ENCODE results near the gene LRRC55.
"Not testable (repeated sequence)": the region's sequence is repeated elsewhere in the genome, so short reads cannot be mapped to it uniquely, and the experiment has no call there.

Gene LRRC55

DNA sequence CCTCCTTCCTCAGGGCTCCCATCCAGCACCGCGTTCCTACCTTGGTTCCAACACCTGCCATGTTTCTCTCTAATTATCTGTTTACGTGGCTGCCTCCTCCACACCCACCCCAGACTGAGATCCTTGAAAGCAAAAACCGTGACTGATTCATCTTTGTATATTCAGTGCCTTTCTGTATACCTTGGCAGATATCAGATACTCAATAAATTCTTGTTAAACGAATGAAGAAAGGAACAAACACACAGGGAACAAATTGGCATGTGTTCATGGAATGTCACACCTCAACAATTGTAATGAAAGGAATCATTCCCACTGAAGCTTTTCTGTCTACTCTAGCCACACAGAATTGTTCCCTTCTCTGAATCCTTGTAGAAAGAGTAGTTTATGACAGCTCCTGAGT is 20.4 kb upstream of the LRRC55 start:
- no peak for DNase-seq (ENCODE audit: low read depth)

DNA sequence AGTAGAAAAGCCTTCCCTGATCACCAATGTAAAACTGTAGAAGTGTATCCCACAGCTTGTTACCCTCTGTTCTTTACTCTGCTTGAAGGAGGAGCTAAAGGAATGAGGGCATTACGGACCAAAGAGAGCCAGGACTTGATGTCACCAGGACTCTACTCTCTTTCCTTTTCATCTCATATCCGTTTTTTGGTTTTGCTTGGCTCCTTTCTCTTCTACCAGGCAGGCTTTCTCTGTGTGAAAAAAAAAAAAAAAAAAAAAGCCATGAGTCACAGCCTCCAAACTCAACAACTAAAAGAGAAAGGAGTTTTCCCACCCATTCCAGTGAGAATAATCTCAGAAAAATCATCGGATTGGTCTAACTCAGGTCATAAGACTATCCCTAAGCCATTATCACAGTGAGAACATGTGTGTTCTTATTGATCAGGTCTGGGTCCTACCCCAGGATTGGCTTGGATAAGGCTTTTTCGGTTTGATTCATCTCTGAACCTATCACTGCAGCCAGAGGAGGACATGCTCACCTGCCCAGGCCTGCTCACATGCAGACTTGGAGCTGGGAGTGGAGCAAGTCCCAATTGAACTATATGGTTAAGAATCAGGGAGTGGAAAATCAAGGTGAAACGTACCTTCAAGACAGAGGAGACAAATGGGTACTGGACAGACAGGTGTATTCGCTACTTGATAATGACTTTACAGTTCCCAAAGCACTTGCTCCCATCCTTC is 19.4 kb upstream of the LRRC55 start:
- DNase-seq (ENCODE audit: low read depth) = no peak

DNA sequence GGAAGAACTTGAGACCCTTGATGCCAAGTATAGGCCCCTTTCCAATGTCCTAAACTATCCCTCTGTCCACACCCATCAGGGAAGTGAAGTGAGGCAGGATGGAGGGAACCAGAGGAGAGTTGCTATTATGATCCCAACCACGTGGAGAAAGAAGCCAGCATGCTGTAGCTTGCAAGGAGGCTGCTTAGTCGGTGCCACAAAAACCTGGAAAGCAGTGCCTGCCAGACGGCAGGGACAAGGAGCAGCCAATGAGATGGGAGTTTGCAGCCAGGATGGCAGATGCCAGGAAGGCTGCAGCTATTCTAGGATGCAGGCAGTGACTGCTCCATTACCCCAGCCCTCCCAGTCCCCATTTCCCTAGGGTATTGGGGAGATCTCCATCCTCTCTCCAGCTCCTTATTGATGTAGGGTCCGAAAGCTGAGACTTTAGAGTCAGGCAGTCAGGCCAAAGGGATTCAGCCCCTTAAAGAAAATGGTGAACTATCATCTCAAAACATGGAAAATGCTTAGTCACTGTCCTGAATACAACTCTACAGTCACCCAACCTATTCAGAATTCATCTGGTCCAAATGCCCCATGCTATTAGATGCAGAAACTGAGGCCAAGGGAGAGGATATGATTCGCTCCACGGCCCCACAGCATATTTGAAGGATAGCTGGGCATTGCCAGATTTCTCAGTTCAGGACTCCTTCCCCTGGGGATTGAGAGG is 18.4 kb upstream of the LRRC55 start:
- DNase-seq (ENCODE audit: low read depth) = no peak

DNA sequence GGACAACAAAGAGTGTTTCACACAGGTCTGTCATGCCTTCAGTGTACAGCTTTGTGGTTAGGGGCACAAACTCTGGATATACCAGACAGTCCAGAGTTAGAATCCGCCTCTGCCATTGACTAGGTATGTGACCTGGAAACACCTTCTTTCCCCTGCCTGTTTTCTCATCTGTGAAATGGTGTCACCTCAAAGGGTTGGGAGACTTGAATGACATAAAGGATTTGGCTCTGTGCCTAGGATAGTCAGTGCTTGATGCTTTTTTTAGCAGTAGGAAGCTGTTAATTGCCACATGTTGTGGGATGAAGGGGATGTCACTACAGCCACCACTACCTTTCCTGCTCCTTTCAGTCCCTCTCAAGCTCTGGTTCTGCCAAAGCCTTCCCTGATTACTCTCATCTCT is 17.4 kb upstream of the LRRC55 start:
- no peak for DNase-seq (ENCODE audit: low read depth)

GRCh38 chr11:57167125-57167846 is 14.5 kb upstream of the LRRC55 start:
- no peak for DNase-seq (ENCODE audit: low read depth)

DNA sequence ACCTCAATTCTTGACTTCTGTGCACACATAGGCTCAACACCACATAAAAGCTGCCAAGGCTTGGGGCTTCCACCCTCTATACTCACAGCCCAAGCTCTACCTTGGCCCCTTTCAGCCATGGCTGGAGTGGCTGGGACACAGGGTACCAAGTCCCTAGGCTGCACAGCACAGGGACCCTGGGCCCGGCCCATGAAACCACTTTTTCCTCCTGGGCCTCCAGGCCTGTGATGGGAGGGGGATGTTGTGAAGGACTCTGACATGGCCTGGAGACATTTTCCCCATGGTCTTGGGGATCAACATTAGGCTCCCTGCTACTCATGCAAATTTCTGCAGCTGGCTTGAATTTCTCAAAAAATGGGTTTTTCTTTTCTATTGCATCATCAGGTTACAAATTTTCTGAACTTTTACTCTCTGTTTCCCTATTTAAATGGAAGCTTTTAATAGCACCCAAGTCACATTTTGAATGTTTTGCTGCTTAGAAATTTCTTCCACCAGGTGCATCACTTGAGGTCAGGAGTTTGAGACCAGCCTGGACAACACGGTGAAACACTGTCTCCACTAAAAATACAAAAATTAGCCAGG is 11.9 kb upstream of the LRRC55 start:
- not testable (repeated sequence) for DNase-seq (ENCODE audit: low read depth)

- no peak for DNase-seq (ENCODE audit: low read depth)
Measured at GRCh38 chr11:57172031-57172430, 9.7 kb upstream of the LRRC55 start.

DNA sequence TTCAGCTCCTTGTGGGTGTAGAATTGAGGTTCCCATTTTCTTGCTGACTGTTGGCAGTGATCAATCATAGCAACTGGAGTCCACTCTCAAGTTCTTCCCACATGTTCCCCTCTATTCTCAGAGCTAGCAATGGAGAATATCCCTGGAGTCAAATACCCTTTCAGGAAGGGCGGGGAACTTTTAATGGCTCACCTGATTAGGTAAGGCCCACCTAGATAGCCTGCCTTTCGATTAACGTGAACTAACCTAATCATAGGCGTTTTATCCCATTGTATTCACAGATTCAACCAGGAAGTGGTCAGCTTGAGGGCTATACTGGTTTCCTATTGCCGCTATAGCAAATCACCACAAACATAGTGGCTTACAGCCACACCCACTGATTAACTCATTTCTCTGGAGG is 7.1 kb upstream of the LRRC55 start:
- DNase-seq (ENCODE audit: low read depth) = no peak

GRCh38 chr11:57175478-57175877 is 6.3 kb upstream of the LRRC55 start:
- DNase-seq (ENCODE audit: low read depth) = no peak

- DNase-seq (ENCODE audit: low read depth) = no peak
Measured at GRCh38 chr11:57178334-57178733, 3.4 kb upstream of the LRRC55 start.

- no peak for DNase-seq (ENCODE audit: low read depth)
Measured at GRCh38 chr11:57179681-57180080, 2.1 kb upstream of the LRRC55 start.

DNA sequence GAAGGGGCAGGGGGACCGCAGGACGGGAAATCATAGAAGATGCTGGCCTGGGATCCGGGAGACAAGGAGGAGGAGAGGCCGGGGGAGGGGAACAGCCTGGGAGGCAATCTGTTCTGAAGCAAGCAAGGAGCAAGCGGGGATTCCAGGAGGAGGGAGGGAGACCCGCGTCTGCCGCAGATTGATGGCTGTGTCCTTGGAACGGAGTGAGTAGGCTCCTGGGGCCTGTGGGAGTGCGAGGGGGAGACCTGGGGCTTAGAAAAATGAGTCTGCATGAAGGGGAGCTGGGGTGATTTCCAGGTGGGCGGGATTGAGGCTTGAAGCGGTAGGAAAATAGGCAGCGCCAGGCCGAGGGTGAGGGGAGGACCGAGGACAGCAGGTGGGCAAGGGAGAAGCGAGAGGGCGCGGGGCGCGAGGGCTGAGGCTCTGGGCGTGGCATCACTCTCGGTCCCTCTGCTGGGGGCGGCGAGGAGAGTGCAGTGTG is 1.6 kb upstream of the LRRC55 start:
- DNase-seq (ENCODE audit: low read depth) = no peak

DNA sequence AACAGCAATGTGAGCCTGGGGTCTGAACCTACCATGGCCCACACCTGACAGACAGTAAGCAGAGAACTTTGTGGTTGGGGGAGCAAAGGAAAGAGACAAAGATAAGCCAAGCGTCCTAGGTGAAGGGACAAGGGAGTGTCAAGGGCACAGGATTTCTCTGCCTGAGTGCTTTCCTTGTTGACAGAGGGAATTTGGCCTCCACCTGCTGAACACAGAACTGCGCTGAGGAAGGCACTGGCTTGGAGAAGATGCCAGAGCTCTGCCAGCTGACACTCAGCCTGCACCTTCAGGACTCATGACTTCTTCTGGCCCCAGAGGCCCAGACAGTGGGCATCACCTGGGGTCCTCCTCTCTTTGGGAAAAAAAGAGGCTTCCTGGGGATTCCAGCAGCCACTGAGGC is 789 bp upstream of the LRRC55 start:
- DNase-seq (ENCODE audit: low read depth) = no peak

- no peak for DNase-seq (ENCODE audit: low read depth)
Measured at GRCh38 chr11:57182896-57183295, 1.1 kb downstream of the LRRC55 start.

DNA sequence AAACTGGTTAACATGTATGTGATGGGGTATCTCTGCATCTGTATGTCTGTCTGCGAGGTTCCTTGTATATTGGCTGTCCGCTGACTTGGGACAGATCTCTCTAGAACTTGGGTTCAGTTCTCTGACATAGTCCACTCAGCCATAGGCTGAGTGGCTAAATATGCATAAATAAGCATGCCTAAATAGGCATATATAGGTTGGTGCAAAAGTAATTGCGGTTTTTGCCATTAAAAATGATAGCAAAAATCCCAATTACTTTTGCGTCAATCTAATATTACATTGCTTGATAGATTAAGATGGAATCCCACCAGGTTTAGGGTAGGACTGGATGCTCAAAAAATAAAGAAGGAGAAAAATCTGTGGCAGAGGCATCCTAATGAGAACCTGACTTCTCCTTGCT is 8.8 kb downstream of the LRRC55 start:
- DNase-seq (ENCODE audit: low read depth) = no peak

DNA sequence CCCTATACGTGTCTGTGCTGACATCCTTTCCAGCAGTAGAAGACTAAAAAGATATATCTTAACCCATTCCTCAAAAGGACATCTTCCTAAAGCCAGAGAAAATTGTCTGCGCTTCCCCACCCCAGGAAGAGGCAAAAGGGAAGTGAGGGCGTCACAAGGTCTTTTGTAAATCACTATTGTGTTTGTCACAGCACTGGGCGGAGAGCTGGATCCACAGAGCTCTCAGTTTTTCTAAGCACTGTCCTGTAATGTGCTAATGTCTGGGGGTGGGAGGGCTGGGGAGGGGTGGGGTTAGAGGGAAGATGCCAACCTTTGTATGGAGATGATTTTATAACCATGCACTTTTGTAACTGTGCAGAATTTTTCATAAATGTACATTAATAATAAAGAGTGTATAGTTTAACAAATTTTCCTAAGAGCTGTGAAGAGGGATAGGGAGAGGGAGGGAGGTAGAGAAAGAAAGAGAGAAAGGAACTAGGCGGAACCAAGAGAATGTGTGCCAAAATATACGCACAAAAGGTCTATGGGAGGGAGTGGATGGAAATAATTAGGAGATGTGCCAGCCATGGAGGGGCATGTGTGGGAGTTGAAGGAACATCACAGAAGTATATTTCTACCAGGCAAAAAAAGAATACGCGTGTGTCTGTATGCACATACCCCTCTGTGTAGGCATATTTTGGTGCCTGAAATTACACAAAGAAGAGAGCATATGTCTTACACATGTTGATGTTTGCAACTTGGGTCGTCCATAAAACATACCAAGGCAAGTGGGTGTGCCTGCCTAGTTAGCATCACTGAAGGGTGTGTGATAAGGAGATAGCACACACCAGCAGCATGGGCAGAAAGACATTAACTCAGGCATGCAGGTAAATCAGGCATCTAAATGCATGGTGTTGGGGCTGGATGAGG is 9.8 kb downstream of the LRRC55 start:
- DNase-seq (ENCODE audit: low read depth) = no peak

GRCh38 chr11:57192316-57192715 is 10.6 kb downstream of the LRRC55 start:
- no peak for DNase-seq (ENCODE audit: low read depth)

DNA sequence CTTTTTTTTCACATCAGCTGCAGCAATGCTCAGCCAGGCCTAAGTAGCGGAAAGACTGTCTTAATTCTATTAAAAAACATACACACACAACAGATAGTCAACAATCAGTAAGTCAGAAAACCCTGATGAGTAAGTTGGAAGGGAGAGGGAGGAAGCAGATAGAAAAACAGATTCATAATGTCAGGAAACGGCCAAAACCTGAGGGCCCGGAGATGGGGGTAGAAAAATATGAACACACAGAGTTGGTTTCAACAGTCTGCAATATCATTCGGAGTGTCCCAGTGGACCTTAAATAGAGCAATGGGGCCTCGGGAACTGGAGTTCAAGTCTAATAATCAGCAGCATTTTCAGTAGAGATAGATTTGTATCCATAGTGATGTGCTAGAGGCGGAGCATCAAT is 14.8 kb downstream of the LRRC55 start:
- no peak for DNase-seq (ENCODE audit: low read depth)

DNA sequence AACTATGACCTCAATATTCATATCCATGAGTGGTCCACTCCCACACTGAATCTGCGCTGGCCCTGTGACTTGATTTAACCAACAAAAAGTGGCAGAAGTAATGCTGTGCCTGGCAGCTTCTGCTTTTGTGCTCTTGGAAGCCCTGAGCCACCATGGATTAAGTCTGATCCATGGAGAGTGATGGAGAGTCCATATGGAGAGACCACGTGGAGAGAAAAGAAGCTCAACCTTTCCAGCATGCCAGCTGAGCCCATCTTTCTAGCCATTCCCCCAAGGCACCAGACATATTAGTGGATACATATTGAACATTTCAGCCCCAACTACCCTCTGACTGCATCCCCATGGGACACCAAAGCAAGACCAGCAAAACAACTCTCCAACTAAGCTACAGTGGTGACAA is 16.0 kb downstream of the LRRC55 start:
- DNase-seq (ENCODE audit: low read depth) = no peak

GRCh38 chr11:57199330-57199729 is 17.6 kb downstream of the LRRC55 start:
- DNase-seq (ENCODE audit: low read depth) = no peak

- no peak for DNase-seq (ENCODE audit: low read depth)
Measured at GRCh38 chr11:57200917-57201316, 19.2 kb downstream of the LRRC55 start.

DNA sequence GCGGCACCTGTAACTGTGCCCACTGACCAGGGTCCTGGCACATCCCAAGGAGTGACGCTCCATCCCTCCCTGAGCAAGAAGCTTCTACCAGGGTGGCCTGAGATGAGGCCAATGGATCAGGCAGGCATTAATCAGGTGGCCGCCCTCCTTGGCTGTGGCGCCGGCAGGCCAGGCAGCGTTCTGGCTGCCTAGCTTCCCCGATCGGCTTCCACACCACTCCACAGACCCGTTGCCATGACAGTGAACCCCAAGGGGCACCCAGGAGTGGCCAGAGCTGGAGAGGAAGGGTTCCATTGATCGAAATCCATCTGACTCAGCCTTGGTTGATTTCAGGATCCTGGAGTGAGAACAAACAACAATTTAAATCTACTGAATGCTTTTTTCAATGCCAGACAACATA is 20.5 kb downstream of the LRRC55 start:
- DNase-seq (ENCODE audit: low read depth) = no peak
